ENCODE measurements around the gene NT5E.

The NT5E gene

DNA sequence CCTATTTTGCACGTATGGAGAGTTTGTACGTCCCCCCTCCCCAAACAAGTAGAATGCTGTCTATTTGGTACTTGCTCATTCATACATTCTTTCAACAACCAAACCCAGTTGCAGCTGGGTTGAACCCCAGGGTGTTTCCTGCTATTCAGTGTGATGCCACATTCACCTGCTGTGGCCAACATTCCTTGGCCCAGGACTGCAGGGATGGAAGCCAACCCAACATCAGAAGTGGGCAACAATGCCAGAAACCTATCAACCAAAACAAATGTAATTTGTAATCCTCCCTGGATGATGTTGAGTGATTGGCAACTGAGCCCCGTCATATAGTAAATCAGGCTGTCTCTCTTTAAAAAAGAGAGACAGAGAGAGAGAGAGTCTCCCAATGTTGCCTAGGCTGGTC lies 8.9 kb downstream of the NT5E start:
- H3K27ac Mint-ChIP-seq, result peak overlapping the region in 2 of 3 experiments; percentile 56 to 80
- no peak overlapping the region for H3K4me3 Mint-ChIP-seq
- peaks cover 27% of the 10 kb centered on the region for H3K4me1 Mint-ChIP-seq

GRCh38 chr6:85459224-85459901 lies 9.5 kb downstream of the NT5E start:
- Mint-ChIP-seq H3K9me3 (no peaks in the 10 kb centered on the region), H3K4me1 (peaks cover 30% of the 10 kb centered on the region), H3K27ac (peak overlapping the region in 2 of 3 experiments; percentile 56 to 80), H3K36me3 (ENCODE audit: low read depth) (no peaks in the 10 kb centered on the region), H3K4me3 (no peak overlapping the region), H3K27me3 (ENCODE audit: low read depth) (peaks cover 47% of the 10 kb centered on the region)
- TF ChIP-seq, protein P1, sequence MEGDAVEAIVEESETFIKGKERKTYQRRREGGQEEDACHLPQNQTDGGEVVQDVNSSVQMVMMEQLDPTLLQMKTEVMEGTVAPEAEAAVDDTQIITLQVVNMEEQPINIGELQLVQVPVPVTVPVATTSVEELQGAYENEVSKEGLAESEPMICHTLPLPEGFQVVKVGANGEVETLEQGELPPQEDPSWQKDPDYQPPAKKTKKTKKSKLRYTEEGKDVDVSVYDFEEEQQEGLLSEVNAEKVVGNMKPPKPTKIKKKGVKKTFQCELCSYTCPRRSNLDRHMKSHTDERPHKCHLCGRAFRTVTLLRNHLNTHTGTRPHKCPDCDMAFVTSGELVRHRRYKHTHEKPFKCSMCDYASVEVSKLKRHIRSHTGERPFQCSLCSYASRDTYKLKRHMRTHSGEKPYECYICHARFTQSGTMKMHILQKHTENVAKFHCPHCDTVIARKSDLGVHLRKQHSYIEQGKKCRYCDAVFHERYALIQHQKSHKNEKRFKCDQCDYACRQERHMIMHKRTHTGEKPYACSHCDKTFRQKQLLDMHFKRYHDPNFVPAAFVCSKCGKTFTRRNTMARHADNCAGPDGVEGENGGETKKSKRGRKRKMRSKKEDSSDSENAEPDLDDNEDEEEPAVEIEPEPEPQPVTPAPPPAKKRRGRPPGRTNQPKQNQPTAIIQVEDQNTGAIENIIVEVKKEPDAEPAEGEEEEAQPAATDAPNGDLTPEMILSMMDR (IDR thresholded peaks at IDR 0.05; ENCODE audit: unreplicated experiment in 3 of 3), result no peak

More for the DNA sequence above, 8.9 kb downstream of the NT5E start:
- peaks cover 53% of the 10 kb centered on the region for H3K27me3 Mint-ChIP-seq (ENCODE audit: low read depth)
- H3K9me3 Mint-ChIP-seq, result no peaks in the 10 kb centered on the region
- TF ChIP-seq, protein P1 (IDR thresholded peaks at IDR 0.05; ENCODE audit: unreplicated experiment in 3 of 3), result no peak
- H3K36me3 Mint-ChIP-seq (ENCODE audit: low read depth), result no peaks in the 10 kb centered on the region

GRCh38 chr6:85460154-85460920 lies 10.5 kb downstream of the NT5E start:
- Mint-ChIP-seq H3K36me3 (ENCODE audit: low read depth) (no peaks in the 10 kb centered on the region), H3K4me1 (peaks cover 32% of the 10 kb centered on the region), H3K9me3 (no peaks in the 10 kb centered on the region), H3K27ac (peak overlapping the region in 1 of 3 experiments; percentile 80), H3K4me3 (no peak overlapping the region), H3K27me3 (ENCODE audit: low read depth) (peaks cover 43% of the 10 kb centered on the region)
- TF ChIP-seq, protein P1 (IDR thresholded peaks at IDR 0.05; ENCODE audit: unreplicated experiment in 3 of 3), result no peak

- no peak overlapping the region for H3K4me3 Mint-ChIP-seq
- peaks cover 32% of the 10 kb centered on the region for H3K4me1 Mint-ChIP-seq
- no peaks in the 10 kb centered on the region for H3K36me3 Mint-ChIP-seq (ENCODE audit: low read depth)
- peak overlapping the region in 1 of 3 experiments; percentile 80 for H3K27ac Mint-ChIP-seq
- peaks cover 43% of the 10 kb centered on the region for H3K27me3 Mint-ChIP-seq (ENCODE audit: low read depth)
- TF ChIP-seq, protein P1 (IDR thresholded peaks at IDR 0.05; ENCODE audit: unreplicated experiment in 3 of 3), result no peak
- H3K9me3 Mint-ChIP-seq, result no peaks in the 10 kb centered on the region
Measured at GRCh38 chr6:85460921-85461797, 11.3 kb downstream of the NT5E start.

DNA sequence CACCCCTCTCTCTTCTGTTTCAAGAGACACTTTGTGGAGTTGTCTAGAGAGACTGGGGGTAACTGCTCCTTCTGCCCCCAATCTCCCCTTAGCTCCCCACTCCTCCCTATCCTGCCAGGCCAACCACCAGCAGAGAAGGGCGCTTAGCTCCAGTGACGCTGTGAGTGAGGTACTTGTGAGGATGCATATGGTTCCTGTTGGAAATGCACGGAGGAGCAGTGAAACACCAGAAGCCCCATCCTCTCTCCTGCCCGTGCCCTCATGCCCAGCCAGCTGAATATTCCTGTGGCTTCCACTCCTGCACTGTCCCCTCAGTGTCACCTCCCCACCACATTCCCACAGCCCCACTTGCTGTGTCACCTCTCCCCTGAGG lies 11.9 kb downstream of the NT5E start:
- H3K36me3 Mint-ChIP-seq (ENCODE audit: low read depth), result no peaks in the 10 kb centered on the region
- peaks cover 32% of the 10 kb centered on the region for H3K4me1 Mint-ChIP-seq
- peak overlapping the region in 1 of 3 experiments; percentile 42 for H3K27ac Mint-ChIP-seq
- H3K27me3 Mint-ChIP-seq (ENCODE audit: low read depth), result peaks cover 37% of the 10 kb centered on the region
- no peak overlapping the region for H3K4me3 Mint-ChIP-seq
- TF ChIP-seq, protein P1 (IDR thresholded peaks at IDR 0.05; ENCODE audit: unreplicated experiment in 3 of 3), result no peak
- H3K9me3 Mint-ChIP-seq, result no peaks in the 10 kb centered on the region

Measured in nephron (organoid).